SU-DHL-6 (cell line): ENCODE measurements around the gene NUDT4.
"Not testable (repeated sequence)": the region's sequence is repeated elsewhere in the genome, so short reads cannot be mapped to it uniquely, and the experiment has no call there.

Source experiments
- EZH2phosphoT487 ChIP-seq: fragments of 200-600 bp; sonication (generic), shearing (Covaris generic); conservative IDR thresholded peaks from 2 replicates; pipeline ENCODE4 v1.6.1; 2018; ENCODE audit warnings: mild to moderate bottlenecking, antibody characterized with exemption, low read length, moderate library complexity, mixed read lengths
- TF ChIP-seq, protein P1 (sequence below): fragments of 200-600 bp; sonication (generic); IDR thresholded peaks from one replicate; pipeline ENCODE4 v1.5.1; 2017; ENCODE audit warnings: antibody characterized with exemption, mild to moderate bottlenecking, low read length, moderate library complexity; ENCODE audit not compliant: insufficient read depth, poor library complexity, severe bottlenecking

DNA sequence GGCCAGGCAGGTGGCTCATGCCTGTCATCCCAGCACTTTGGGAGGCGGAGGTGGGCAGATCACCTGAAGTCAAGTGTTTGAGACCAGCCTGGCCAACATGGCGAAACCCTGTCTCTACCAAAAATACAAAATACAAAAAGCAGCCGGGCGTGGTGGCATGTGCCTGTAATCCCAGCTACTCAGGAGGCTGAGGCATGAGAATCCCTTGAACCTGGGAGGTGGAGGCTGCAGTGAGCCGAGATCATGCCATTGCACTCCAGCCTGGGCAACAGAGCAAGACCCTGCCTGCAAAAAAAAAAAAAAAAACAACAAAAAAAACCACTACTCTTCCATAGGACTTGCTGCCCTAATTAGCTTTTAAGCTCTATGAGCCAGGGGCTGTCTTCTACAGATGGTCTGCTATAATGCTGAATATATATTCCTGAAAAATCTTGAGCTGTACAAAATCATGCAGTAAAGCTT is 4.3 kb downstream of the NUDT4 start:
- TF ChIP-seq EZH2phosphoT487: not testable (repeated sequence)
- TF ChIP-seq, protein P1, sequence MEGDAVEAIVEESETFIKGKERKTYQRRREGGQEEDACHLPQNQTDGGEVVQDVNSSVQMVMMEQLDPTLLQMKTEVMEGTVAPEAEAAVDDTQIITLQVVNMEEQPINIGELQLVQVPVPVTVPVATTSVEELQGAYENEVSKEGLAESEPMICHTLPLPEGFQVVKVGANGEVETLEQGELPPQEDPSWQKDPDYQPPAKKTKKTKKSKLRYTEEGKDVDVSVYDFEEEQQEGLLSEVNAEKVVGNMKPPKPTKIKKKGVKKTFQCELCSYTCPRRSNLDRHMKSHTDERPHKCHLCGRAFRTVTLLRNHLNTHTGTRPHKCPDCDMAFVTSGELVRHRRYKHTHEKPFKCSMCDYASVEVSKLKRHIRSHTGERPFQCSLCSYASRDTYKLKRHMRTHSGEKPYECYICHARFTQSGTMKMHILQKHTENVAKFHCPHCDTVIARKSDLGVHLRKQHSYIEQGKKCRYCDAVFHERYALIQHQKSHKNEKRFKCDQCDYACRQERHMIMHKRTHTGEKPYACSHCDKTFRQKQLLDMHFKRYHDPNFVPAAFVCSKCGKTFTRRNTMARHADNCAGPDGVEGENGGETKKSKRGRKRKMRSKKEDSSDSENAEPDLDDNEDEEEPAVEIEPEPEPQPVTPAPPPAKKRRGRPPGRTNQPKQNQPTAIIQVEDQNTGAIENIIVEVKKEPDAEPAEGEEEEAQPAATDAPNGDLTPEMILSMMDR: not testable (repeated sequence)
